ENCODE data around the gene SLC34A1.

SLC34A1 gene

GRCh38 chr5:177443144-177443983, 59.1 kb downstream of the SLC34A1 start:
- Histone ChIP-seq H3K4me1 (ENCODE audit: insufficient read depth, poor library complexity, severe bottlenecking) (peaks cover 4% of the 10 kb centered on the region), H3K27ac (ENCODE audit: poor library complexity, severe bottlenecking) (peak overlapping the region; percentile 0), H3K27me3 (ENCODE audit: insufficient read depth, poor library complexity, severe bottlenecking) (no peaks in the 10 kb centered on the region), H3K9me3 (ENCODE audit: severe bottlenecking) (no peaks in the 10 kb centered on the region), H3K4me3 (ENCODE audit: severe bottlenecking) (no peak overlapping the region), H3K36me3 (ENCODE audit: low read depth) (no peaks in the 10 kb centered on the region; the same call in 1 of the 2 replicates)
- no peak for TF ChIP-seq CTCF (IDR thresholded peaks at IDR 0.05; ENCODE audit: poor library complexity, severe bottlenecking)
- DNase-seq (ENCODE audit: low spot score): no peak
- ATAC-seq (ENCODE audit: low read depth): no peak

- H3K27ac ChIP-seq (ENCODE audit: poor library complexity, severe bottlenecking): no peak overlapping the region
- DNase-seq (ENCODE audit: low spot score) (no peak), ATAC-seq (ENCODE audit: low read depth) (no peak)
- H3K36me3 ChIP-seq (ENCODE audit: low read depth): no peaks in the 10 kb centered on the region
- TF ChIP-seq CTCF (IDR thresholded peaks at IDR 0.05; ENCODE audit: poor library complexity, severe bottlenecking): no peak
- no peak overlapping the region for H3K4me3 ChIP-seq (ENCODE audit: severe bottlenecking)
- H3K4me1 ChIP-seq (ENCODE audit: insufficient read depth, poor library complexity, severe bottlenecking): peaks cover 9% of the 10 kb centered on the region
- H3K9me3 ChIP-seq (ENCODE audit: severe bottlenecking): no peaks in the 10 kb centered on the region
- H3K27me3 ChIP-seq (ENCODE audit: insufficient read depth, poor library complexity, severe bottlenecking): no peaks in the 10 kb centered on the region
Observed at GRCh38 chr5:177444106-177445051, 60.1 kb downstream of the SLC34A1 start.

- no peaks in the 10 kb centered on the region for H3K27me3 ChIP-seq (ENCODE audit: insufficient read depth, poor library complexity, severe bottlenecking)
- H3K27ac ChIP-seq (ENCODE audit: poor library complexity, severe bottlenecking): no peak overlapping the region
- ATAC-seq (ENCODE audit: low read depth) (no peak), DNase-seq (ENCODE audit: low spot score) (no peak)
- no peaks in the 10 kb centered on the region for H3K9me3 ChIP-seq (ENCODE audit: severe bottlenecking)
- H3K4me3 ChIP-seq (ENCODE audit: severe bottlenecking): no peak overlapping the region
- TF ChIP-seq CTCF (IDR thresholded peaks at IDR 0.05; ENCODE audit: poor library complexity, severe bottlenecking): no peak
- no peaks in the 10 kb centered on the region for H3K36me3 ChIP-seq (ENCODE audit: low read depth)
- peaks cover 9% of the 10 kb centered on the region for H3K4me1 ChIP-seq (ENCODE audit: insufficient read depth, poor library complexity, severe bottlenecking)
Observed at GRCh38 chr5:177445052-177445916, 61.0 kb downstream of the SLC34A1 start.

GRCh38 chr5:177445917-177446199, 61.6 kb downstream of the SLC34A1 start:
- H3K27me3 ChIP-seq (ENCODE audit: insufficient read depth, poor library complexity, severe bottlenecking): no peaks in the 10 kb centered on the region
- DNase-seq (ENCODE audit: low spot score) (no peak), ATAC-seq (ENCODE audit: low read depth) (no peak)
- no peak for TF ChIP-seq CTCF (IDR thresholded peaks at IDR 0.05; ENCODE audit: poor library complexity, severe bottlenecking)
- peaks cover 9% of the 10 kb centered on the region for H3K4me1 ChIP-seq (ENCODE audit: insufficient read depth, poor library complexity, severe bottlenecking)
- no peak overlapping the region for H3K4me3 ChIP-seq (ENCODE audit: severe bottlenecking)
- H3K9me3 ChIP-seq (ENCODE audit: severe bottlenecking): no peaks in the 10 kb centered on the region
- H3K27ac ChIP-seq (ENCODE audit: poor library complexity, severe bottlenecking): peak overlapping the region; percentile 83
- H3K36me3 ChIP-seq (ENCODE audit: low read depth): no peaks in the 10 kb centered on the region
